GM18517 (cell line): ENCODE measurements around the gene LAMTOR2.
"Not testable (repeated sequence)": the region's sequence is repeated elsewhere in the genome, so short reads cannot be mapped to it uniquely, and the experiment has no call there.

ENCODE experiments used
- ATAC-seq: cut with Tn5 transposase; IDR thresholded peaks from one replicate; pipeline ENCODE4 v1.9.1; 2021; ENCODE audit warnings: mild to moderate bottlenecking, moderate library complexity; ENCODE audit not compliant: unreplicated experiment

Gene LAMTOR2

DNA sequence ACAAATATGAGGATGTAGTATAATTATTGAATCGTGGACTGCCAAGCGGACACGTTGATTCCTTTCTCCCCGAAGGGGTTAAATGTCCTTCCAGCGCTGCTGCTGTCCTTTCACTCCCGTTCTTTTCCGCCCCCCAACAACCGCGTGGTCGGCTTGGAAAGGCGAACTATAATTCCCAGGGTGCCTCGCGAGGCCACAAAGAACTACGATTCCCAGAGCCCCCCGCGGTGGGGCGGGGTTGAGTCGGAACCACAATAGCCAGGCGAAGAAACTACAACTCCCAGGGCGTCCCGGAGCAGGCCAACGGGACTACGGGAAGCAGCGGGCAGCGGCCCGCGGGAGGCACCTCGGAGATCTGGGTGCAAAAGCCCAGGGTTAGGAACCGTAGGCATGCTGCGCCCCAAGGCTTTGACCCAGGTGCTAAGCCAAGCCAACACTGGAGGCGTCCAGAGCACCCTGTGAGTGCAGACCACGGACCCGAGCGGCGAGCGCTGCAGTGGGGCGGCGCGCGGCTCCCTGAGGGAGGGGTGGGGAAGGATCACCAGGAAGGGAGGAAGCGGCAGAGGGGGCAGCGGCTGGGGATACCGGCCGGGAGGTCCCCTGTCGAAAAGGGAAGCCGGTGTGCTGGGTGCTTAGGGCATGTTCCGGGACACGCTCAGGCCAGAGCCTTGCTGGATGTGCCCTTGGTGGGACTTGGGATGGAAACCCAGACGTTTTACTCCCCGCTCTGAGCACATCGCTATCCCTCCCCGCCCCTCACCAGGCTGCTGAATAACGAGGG lies at the start of gene LAMTOR2:
LAMTOR2 (plus strand) TSS at position 283 of the 781 bp plus-strand sequence; CDS start at position 391, 108 bp downstream.
- peak; percentile 77 for ATAC-seq

DNA sequence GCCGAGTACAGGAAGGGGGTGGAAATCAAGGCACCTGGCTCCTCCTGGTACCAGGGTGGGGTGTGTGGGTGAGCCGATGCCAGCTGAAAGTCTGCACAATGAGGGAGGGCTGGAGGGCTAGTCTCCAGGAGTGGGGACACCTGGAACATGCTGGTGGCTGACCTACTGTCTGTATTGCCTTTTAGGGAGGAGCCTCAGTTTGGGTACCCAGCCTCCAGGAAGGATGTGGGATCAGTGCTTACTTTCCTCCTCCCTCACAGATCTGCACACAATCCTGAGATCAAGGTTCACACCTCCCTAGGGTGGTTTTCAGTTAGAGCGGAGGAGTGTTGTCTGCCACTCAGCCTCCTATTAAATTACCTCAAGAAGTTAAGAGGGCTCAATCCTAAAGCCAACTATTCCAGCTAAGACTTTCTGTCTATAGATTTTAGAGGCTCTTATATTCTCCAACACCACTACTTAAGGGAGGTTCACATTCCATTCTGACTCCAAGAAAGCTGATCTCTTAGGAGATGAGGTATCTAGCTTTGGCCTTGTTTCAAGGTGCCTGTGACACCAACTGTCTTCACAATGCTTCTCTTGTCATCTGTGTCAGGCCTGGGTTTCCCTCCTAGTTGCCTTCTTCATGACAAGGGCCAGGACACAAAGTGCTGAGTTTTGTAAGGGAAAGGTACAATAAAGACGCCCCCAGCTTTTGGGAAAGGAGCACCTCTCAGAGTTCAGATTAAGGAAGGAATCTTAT lies 49.6 kb upstream of the LAMTOR2 start:
- ATAC-seq = no peak

DNA sequence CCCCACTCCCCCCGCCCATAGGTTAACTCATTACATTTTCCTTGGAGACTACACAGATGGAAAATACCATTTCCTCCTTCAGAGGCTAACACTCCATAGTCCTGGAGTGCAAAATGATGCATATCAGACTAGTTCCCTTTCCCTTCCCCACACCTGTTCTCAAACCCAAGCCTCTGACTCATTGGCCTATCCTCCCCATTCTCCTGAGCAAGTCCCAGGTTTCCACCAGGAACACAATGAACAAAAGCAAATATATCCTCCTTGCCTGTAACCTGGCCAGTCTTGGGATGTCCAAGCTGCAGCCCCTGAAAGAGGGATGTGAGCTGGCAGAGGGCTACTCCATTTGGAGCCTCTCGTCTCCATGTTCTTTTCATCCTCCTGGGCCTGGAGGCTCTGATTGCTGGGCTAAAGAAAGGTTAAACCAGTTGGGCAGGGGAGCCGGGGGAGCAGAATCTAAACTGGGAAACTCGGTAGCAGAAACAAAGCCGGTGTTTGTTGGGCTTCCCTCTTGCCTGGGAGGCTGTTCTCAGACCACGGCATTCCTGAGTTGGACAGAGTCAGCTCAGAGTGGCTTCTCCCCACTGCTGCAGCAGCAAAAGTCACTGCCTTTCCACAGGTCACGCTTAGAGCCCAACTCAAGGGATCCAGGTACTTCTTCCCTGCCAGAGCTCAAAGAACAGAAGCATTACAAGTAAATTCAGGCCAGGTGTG lies 47.8 kb upstream of the LAMTOR2 start:
- ATAC-seq = no peak

DNA sequence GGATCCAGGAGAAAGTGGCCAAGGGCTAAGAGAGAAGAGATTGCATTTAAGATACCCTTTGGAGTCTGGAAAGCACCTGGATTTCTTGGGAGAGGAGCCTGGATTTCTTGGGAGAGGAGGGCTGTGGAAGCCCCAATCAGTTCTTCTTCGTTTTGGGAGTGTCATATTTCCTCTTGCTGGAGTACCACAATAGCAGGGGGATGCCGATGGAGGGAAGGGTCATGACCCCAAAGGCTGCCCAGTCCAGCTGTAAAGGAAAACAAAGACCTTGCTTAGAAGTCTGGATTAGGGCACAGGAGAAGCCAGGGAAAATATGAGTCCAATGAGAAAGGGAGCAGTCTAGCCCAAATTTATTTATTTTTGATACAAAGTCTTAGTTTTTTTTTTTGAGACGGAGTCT lies 45.2 kb upstream of the LAMTOR2 start:
- no peak for ATAC-seq

DNA sequence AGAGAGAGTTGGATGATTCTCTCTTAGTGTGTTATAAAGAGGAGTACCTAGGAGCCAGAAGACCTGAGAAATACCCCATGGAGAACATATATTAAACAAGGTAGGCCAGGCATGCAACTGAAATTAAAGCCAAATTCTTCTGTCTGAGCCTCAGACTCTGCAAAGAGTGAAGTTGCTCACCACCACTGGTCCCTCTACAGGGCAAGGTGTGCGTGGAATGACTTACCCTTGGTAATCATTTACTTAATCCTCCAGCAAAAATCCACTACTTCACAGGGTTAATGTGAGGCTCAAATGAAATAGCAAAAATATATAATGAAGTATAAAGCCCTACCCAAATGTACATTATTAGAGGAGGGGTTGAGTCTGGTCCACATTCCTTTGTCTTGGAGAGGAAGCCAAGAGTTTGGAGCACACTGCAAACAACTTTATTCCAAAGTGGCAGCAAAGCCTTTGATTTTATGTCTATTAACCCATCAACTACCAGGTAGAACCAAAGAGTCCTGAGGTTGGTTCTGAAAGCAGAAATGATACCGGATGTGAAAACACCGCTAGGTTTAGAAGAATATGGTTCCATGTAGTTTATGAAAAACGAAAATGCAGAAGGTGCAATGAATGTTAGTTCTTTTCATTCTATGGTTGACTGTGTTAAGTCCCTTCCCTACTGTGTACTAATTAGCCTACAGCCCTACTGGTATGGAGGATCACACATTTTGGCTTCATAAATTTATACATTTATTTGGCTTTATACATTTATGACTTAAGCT lies 42.3 kb upstream of the LAMTOR2 start:
- peak; percentile 86 for ATAC-seq

DNA sequence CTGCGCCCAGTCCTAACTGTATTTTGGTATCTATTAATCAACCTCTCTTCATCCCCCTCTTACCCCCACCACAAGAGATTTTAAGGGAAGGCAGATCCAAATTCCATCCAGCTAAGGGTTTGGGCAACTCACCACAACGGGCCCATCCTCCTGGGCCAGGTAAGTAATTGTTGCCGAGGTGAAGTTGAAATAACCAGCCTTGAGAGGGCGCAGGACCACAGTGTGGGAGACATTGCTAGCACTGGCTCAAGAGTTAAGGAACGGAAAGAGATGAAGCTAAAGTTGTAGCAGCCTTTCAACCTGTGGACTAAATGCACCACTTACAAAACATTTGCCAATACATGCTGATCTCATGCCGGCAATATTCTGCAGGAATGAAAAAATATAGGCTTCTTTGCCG lies 39.8 kb upstream of the LAMTOR2 start:
- ATAC-seq = no peak

DNA sequence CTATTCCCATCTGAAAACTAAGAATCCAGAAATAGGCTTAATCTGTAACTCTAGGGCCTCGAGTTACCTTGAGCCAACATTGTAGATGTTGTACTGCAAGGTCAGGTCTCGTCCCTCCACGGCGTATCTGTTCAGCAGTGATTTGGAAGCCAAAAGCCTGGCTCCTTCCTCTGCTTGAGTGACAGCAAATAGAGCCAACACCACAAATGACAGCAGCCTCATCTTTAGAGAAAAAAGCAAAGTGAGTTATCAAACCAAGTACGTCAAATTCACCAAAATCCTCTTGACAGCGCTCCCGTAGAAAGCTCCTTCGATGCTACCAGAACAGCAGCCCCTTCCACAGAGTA lies 34.7 kb upstream of the LAMTOR2 start:
- ATAC-seq = no peak

DNA sequence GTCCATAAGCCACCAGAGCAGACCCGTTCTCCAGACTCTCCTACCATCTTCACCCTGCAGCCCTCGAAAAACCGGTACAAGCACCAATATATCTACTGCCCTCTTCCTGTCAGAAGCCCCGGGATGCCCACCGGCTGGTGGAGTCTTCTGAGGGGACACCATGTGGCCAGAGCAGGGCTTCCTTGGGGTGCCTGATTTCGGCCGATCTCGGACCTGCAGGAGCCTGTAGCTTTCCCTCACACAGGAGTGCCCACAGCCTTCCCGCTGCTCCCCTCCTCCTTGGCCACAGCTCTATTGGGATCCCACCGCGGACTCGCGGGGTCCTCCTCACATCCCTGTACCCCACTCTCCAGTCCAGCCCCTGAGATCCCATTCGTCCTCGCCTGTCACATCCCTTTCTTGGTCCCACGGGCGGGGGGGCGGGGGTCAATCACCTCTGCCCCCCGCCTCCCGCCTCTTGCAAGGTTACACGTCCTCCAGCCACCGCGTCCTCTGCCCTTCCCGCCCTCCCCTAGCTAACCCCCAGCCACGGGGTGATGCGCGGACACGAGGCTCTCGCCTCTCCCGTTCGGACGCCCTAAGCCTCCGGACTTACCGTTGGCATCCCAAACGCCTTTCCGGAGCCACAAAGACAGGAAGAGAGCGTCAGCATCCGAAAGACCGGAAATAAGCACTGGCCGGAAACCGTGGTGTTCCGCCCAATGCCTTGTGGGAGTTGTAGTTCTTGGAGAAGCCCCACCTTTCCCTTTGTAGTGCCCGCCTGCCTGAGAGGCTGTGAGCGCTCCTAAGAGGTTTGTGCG lies 34.1 kb upstream of the LAMTOR2 start, which contains the start of gene SSR2:
SSR2 (minus strand) TSS at position 659 of the 800 bp plus-strand sequence. CDS start 784 bp downstream, outside the sequence.
- ATAC-seq = peak; percentile 96

DNA sequence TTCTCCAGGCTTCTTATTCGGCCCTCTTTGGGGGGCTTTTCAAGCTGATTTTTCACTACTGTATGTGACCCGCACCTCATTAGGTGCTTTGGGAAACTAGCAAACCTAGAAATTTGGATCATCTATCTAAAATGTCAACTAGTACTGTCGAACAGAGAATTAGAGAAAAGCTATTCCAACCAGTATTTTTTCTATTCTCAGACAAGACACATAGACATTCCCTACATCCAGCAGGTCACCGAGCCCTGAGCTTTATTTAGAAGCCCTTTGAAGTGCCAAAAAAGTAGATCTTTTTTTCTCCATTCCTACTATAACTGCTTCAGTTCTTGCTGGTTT lies 33.5 kb upstream of the LAMTOR2 start:
- peak; percentile 15 for ATAC-seq

DNA sequence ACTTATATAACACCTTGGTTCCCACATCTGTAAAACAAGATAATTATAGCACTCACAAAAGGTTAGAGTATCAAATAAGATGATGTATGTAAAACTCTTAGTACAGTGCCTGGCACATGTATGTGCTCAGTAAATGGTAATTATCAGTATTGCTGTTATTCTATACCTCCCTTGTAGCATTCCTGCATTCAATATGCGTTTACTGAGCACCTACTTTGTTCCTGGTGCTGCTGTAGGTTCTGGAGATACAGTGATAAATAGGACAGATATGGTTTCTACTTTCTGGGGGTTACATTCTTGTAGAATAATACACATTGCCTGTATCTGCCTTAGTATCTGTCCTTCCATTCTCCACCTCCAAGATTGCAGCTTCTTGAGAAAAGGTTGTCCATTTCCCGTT lies 32.6 kb upstream of the LAMTOR2 start:
- ATAC-seq = no peak

DNA sequence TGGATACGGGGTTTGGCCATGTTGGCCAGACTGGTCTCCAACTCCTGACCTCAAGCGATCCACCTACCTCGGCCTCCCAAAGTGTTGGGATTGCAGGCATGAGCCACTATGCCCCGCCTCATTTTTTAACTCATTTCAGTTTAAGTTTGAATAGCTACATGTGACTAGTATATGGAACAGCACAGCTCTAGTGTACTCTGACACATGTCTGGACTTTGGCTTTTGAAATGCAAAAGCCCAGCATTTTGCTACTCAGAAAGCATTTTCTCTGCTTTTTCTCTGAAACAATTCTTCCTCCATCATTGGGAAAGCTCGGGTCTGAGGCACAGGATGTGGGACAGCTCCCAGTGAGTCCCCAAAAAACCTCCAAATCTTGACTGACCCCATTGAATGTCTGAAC lies 29.8 kb upstream of the LAMTOR2 start:
- no peak for ATAC-seq

DNA sequence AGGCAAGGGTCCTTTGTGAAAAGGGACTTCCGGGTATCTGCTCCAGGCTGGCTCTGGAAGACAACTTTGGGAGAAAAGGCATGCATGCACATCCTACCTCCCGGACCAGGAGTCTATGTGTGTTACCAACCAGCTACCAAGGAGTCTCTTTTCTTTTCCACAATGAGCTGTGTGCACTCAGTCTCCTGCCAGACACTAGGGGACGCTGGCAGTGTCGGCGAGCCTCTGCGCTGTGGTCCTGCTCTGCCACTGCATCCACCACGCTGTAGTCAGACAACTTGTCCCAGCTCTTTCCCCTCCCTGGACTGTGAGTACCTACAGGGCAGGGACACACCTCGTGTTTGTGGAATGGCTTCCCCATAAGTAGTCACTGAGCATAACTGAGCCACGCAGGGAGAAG lies 28.7 kb upstream of the LAMTOR2 start:
- no peak for ATAC-seq

DNA sequence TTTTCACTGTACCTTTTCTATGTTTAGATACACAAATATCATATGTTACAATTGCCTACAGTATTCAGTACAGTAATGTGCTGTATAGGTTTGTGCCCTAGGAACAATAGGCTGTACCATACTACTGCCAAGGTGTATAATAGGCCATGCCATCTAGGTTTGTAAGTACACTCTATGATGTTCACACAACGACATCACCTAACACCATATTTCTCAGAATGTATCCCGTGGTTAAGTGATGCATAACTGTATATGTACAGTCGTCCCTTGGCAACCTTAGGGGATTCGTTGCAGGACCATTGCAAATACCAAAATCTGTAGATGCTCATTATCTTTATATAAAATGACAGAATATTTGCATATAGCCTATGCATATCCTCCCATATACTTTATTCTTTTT lies 28.0 kb upstream of the LAMTOR2 start:
- no peak for ATAC-seq

DNA sequence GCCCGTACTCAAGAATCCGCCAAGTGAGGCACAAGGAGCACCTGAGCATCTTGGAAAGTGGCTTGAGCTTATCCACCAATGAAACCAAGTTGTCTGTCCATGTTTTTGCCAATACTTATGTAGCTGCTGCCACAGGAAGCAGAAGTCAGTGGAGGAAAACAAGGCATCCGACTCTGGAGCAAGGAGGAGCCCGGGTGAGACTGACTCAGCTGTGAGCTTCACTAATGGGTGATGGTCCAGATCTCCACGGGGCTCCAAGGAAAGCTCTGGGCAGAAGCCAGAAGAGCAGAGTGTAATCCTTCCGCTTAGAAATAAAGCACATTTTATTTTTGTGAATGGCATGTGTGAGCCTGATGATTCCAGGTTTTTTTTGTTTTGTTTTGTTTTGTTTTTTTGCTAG lies 21.6 kb upstream of the LAMTOR2 start:
- no peak for ATAC-seq

DNA sequence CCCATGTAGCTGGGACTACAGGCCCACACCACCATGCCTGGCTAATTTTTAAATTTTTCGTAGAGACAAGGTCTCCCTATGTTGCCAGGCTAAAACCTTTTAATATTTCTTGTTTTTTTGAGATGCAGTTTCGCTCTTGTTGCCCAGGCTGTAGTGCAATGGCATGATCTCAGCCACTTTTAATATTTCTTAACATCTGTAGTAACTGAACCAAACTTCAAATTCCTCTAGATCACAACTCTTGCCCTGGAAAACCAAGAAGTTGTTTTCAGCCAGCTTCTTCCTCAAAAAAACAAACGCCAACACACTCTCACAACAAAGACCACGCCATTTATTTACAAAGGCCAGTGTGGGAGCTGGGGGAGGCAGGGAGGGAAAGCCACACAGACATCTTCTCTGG lies 19.6 kb upstream of the LAMTOR2 start:
- not testable (repeated sequence) for ATAC-seq

DNA sequence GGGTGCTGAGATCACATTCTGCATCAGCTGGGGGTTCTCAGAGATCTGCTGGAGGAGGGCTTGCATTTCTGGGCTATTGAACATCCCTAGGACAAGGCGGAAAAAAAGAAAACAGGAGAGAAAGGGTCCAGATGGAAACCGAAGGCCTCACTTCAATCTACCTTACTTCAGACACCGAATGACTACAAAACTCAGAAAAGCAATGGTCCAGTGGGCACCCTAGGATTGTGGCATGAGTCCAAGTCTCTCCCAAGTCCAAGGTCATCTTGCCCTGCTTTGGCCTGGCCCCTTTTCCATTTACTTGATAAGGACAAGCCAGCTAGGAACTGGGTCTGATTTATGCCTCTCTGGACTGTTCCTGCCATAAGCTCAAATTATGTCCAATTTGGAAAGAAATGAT lies 11.8 kb upstream of the LAMTOR2 start:
- ATAC-seq = no peak

DNA sequence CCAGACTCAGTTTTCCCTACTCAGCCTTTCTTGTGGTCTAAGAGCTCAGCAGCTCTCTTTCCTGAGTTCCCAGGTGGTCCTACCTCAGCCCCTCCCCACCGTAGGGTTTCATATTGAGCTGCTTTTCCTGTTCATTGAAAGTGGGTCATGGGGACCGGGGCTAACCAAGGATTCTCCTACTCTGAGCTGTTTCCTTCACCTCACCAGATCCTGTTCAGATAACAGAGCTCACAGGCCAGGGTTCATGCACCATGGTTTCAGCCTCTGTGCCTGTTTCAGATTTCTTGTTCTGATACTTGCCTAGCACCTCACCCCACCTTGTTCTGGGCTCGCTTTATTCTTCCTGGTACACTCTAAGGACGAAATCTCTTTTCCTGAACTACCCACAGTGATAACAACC lies 9.5 kb upstream of the LAMTOR2 start:
- no peak for ATAC-seq

DNA sequence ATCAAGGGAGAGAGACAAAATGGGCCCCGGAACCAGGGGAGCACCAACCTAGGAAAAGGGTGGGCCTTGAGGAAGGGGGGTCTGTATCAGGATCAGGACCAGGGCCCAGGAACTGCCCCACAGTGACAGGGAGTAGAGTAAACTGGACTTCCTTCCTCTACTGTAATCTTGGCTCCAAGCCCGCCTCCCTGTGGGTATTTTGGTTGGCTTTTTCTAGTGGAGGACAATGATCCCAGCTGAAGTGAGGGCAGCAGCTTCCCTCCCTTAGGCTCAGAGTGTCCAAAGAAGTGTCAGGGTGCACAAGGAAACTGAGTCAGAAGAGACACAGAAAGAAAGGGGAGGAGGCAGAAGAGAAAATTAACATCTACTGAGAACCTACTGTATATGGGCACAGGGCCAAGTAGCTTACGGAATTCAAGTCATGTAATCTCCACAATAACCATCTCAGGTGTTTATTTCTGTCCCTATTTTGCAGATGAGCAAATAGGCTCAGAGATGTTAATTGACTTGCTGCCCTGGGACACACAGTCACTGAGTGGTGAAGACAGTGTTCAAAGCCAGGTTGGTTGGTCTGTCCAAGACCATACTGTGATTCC lies 5.8 kb upstream of the LAMTOR2 start:
- no peak for ATAC-seq

DNA sequence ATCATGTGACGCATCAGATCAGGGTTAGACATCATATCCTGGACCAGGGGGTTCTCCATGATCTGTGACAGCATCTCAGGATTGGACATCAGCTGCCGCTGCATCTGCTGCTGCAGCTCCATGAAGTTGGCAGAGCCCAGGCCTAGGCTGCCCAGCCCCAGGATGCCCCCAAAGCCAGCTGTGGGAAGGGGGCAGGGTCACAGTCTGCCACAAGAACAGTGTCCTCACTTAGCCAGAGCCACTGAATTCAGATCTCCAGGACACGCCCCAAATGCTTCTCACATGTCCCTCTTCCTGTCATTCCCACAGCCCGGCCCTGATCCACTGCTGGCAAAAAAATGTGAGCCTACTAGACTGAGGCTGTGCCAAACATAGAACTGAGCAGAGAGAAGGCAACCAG lies 4.2 kb upstream of the LAMTOR2 start:
- no peak for ATAC-seq
